Activated B cell treated with CpG ODN at 0.5 μM for 24 hours (primary cell): Measurements from ENCODE around the gene PLK3. TPM values are rescaled to one million over a fixed set of nuclear protein-coding genes. Genes with fewer than 3 reads are reported as not detected.

Experiments used
- ATAC-seq: fragments of 200-7000 bp; cut with Tn5 transposase; one replicate; pipeline ENCODE4 v1.10.0; 2021; ENCODE audit warnings: low read depth, mild to moderate bottlenecking, moderate library complexity
- CTCF ChIA-PET: fragments of 350-600 bp; sonication (Branson Sonifier 250); formaldehyde crosslinking; loops from one replicate; lab custom pipeline; 2021; ENCODE audit warnings: antibody characterized with exemption; lab: Charles Lee
- POLR2A ChIA-PET: fragments of 350-600 bp; sonication (Branson Sonifier 250); formaldehyde crosslinking; loops from one replicate; lab custom pipeline; 2021; ENCODE audit warnings: antibody characterized with exemption; lab: Charles Lee
- DNase-seq: peaks from one replicate; pipeline ENCODE4 v3.0.0; 2022
- H3K27ac Mint-ChIP-seq: one replicate; pipeline ENCODE4 v1.8.0; 2020; ENCODE audit warnings: mixed read lengths
- H3K27me3 Mint-ChIP-seq: one replicate; pipeline ENCODE4 v1.8.0; 2021; ENCODE audit warnings: mixed read lengths
- H3K36me3 Mint-ChIP-seq: one replicate; pipeline ENCODE4 v1.8.0; 2021; ENCODE audit warnings: low read depth, mixed read lengths
- H3K4me1 Mint-ChIP-seq: one replicate; pipeline ENCODE4 v1.8.0; 2021; ENCODE audit warnings: mixed read lengths
- H3K4me3 Mint-ChIP-seq: one replicate; pipeline ENCODE4 v1.8.0; 2020; ENCODE audit warnings: mild to moderate bottlenecking, mixed read lengths
- H3K9me3 Mint-ChIP-seq: one replicate; pipeline ENCODE4 v1.8.0; 2020; ENCODE audit warnings: mixed read lengths
- intact Hi-C: fragments of 100-400 bp; cut with micrococcal nuclease; formaldehyde crosslinking; loops from one replicate; pipeline ENCODE4 v1.15.1; 2024
- total RNA-seq: library from RNA; stranded (reverse); gene quantifications from 2 replicates; pipeline ENCODE4 v1.2.3, GENCODE V29; 2022
- TF ChIP-seq, protein P1 (sequence below): fragments of 200-600 bp; IDR thresholded peaks from one replicate; pipeline ENCODE4 v1.8.0; 2022; ENCODE audit warnings: antibody characterized with exemption, mild to moderate bottlenecking

Gene PLK3
- total RNA-seq, 1 donor from 2014 or later: 82.0 TPM

DNA sequence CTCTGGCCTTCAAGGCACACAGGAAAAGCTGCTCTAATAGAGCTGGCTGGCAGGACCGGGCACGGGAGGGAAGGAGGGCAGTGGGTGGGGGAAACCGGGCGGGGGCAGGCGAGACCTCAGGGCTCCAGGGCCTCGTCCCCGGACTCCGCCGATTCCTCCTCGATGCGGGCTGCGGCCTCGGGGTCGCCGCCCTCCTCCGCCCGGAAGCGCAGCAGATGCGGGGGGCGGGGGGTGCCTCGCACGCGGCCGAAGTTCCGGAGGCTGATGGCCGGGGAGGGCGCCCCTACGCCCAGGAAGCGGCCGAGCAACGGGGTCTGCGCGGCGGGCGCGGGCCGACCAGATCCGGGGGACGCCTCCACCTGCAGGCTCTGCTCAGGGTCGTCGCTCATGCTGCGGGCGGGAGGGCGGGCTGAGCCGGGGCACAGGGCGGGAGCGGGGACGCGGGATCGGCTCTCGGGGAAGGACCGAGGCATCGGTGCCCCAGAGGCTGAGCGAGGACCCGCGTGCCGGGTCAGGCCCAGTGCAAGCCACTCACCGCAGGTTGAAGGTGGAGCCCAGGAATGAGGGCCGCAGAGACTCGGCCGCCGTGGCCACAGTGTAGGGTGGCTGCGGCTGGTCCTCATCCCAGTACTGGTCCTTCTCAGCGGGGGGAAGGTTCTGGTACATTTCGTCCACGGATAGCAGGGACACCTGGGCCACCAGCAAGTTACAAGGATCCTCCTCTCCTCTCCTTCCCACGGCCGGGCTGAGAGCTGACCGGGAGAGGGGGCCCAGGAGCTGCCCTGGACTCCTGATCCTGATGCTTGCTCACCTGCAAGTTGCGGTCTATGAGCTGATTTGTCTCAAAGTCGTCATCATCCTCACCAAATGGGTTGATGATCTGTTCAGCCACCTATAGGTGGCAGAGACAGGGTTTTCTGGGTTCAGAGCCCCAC, 15.8 kb upstream of the PLK3 start:
- Mint-ChIP-seq H3K27ac (peak overlapping the region; percentile 86), H3K36me3 (peaks cover 29% of the 10 kb centered on the region), H3K27me3 (no peaks in the 10 kb centered on the region), H3K9me3 (no peaks in the 10 kb centered on the region), H3K4me3 (peak overlapping the region; percentile 75), H3K4me1 (peaks cover 38% of the 10 kb centered on the region)
- TF ChIP-seq, protein P1, sequence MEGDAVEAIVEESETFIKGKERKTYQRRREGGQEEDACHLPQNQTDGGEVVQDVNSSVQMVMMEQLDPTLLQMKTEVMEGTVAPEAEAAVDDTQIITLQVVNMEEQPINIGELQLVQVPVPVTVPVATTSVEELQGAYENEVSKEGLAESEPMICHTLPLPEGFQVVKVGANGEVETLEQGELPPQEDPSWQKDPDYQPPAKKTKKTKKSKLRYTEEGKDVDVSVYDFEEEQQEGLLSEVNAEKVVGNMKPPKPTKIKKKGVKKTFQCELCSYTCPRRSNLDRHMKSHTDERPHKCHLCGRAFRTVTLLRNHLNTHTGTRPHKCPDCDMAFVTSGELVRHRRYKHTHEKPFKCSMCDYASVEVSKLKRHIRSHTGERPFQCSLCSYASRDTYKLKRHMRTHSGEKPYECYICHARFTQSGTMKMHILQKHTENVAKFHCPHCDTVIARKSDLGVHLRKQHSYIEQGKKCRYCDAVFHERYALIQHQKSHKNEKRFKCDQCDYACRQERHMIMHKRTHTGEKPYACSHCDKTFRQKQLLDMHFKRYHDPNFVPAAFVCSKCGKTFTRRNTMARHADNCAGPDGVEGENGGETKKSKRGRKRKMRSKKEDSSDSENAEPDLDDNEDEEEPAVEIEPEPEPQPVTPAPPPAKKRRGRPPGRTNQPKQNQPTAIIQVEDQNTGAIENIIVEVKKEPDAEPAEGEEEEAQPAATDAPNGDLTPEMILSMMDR: no peak
- ChIA-PET CTCF (interaction anchor here (0.6 to 2.7 kb wide), 10 partner anchors 9 to 761 kb away, joined by 3 to 7 read pairs (median 4); partner anchors contain the start of genes RNU5D-1 and RPS8), POLR2A (interaction anchor here (0.5 to 9.4 kb wide), 20 partner anchors 9 to 775 kb away, joined by 3 to 113 read pairs (median 4); partner anchors contain the start of genes ARMH1, BTBD19, HECTD3 and PLK3)
- DNase-seq (peak; percentile 50), ATAC-seq (peak; percentile 22)
- intact Hi-C loops: loop anchor here (2.0 to 10.0 kb wide), 5 partner anchors 46 to 903 kb away; partner anchors contain the start of genes EIF2B3, GPBP1L1, KIF2C and RNU5D-1

DNA sequence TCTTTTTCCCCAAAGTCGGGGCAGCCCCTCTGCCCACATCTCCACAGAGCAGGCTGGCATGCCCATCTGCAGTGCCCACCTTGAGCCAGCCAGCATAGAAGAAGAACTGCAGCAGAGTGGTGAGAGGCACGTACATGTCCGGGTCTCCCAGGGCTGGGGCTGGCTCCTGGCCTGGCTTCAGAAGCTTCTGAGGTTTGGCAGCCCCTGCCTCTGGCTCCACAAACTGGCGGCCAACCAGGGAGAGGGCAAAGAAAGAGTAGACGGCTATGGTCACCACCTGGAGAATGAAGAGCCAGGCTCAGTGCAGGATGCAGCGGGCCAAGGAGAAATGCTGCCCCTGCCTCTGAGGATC, 15.2 kb upstream of the PLK3 start:
- H3K9me3 Mint-ChIP-seq: no peaks in the 10 kb centered on the region
- POLR2A ChIA-PET: interaction anchor here (0.7 to 9.4 kb wide), 11 partner anchors 8 to 518 kb away, joined by 3 to 113 read pairs (median 25); partner anchors contain the start of genes ARMH1, HECTD3, PLK3 and RNU5D-1
- intact Hi-C loops: loop anchor here (2.0 to 10.0 kb wide), 5 partner anchors 46 to 902 kb away; partner anchors contain the start of genes EIF2B3, GPBP1L1, KIF2C and RNU5D-1
- peaks cover 37% of the 10 kb centered on the region for H3K4me1 Mint-ChIP-seq
- peak overlapping the region; percentile 75 for H3K4me3 Mint-ChIP-seq
- ATAC-seq (no peak), DNase-seq (no peak)
- H3K27ac Mint-ChIP-seq: peak overlapping the region; percentile 86
- H3K36me3 Mint-ChIP-seq: peaks cover 22% of the 10 kb centered on the region
- TF ChIP-seq, protein P1: no peak
- CTCF ChIA-PET: interaction anchor here (0.7 to 3.6 kb wide), 12 partner anchors 8 to 515 kb away, joined by 3 to 13 read pairs (median 4); partner anchors contain the start of genes PLK3 and RNU5D-1
- no peaks in the 10 kb centered on the region for H3K27me3 Mint-ChIP-seq

DNA sequence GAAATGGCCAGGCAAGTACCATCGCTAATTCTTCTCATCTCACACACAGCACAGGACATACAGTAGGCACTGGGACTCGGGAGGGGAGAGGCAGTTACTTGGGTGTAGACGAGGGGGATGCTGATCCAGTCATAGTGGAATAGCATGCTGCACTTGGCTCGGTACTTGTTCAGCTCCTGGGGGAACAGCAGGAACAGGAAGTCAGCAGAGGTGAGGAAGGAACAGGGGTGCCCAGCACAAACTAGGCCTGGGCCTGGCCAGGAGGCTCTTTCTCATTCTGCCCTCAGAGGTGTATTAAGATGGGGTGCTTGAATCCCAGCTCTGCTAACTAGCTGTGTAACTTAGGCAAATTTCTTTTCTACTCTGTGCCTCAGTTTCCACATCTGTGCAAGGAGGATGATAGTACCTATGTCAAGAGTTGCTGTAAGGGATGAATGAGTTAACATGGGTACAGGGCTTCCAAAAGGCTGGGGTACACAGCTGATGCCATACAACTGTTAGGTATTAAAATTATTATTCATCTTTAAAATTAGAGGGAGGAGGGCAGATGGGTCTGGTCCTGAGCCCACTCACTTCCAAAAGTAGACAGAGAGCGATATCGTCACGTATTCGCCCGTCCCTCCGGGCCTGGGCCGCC, 14.6 kb upstream of the PLK3 start:
- POLR2A ChIA-PET: interaction anchor here (0.6 to 9.4 kb wide), 11 partner anchors 10 to 518 kb away, joined by 3 to 113 read pairs (median 25); partner anchors contain the start of genes ARMH1, EIF2B3, HECTD3 and PLK3
- CTCF ChIA-PET: interaction anchor here (0.7 to 3.6 kb wide), 8 partner anchors 14 to 515 kb away, joined by 3 to 13 read pairs (median 4); partner anchors contain the start of genes HECTD3, PLK3 and UROD
- DNase-seq: no peak
- peaks cover 32% of the 10 kb centered on the region for H3K4me1 Mint-ChIP-seq
- peak overlapping the region; percentile 75 for H3K4me3 Mint-ChIP-seq
- no peaks in the 10 kb centered on the region for H3K27me3 Mint-ChIP-seq
- intact Hi-C loops: loop anchor here (1.0 to 10.0 kb wide), 12 partner anchors 10 to 902 kb away; partner anchors contain the start of genes EIF2B3, GPBP1L1, KIF2C and PTCH2
- H3K27ac Mint-ChIP-seq: peak overlapping the region; percentile 86
- no peak for ATAC-seq
- H3K36me3 Mint-ChIP-seq: peaks cover 16% of the 10 kb centered on the region
- TF ChIP-seq, protein P1: no peak
- no peaks in the 10 kb centered on the region for H3K9me3 Mint-ChIP-seq

DNA sequence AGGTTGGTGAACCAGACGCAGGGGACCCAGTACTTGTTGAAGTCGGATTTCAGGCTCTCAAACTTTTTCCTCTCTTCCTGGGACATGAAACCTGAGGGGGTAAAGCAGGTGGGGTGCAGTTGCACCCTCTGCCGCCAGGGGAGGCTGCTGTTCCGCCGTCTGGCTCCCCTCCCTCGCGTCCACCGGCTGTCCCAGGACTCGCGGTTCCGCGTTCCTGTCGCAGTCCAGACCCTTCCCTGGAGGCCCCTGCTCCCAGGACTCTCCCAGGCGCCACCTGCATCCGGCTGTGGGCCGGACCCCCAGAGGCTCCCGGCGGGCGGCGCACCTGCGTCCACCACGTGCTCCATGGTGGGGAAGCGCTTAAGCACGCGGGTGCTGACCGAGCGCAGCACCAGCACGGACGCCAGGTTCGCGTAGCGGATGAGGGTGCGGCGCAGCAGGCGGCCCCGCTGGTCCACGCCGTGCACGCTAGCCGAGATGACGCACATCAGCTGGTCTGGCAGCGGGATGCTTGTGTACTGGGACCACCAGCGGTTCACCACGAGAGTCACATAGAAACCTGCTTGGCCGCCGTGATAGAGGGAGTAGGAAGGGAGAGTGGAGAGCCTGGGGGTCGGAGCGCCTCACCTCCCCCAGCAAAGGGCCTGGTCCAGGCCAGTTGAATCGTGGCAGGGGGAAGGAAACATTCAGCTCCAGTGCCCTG, 13.9 kb upstream of the PLK3 start:
- H3K27ac Mint-ChIP-seq: peak overlapping the region; percentile 86
- peaks cover 10% of the 10 kb centered on the region for H3K36me3 Mint-ChIP-seq
- ATAC-seq: peak; percentile 79
- intact Hi-C loops: loop anchor here (1.0 to 10.0 kb wide), 10 partner anchors 11 to 901 kb away; partner anchors contain the start of genes EIF2B3, GPBP1L1, PTCH2 and RPS8
- TF ChIP-seq, protein P1: peak; percentile 100
- H3K27me3 Mint-ChIP-seq: no peaks in the 10 kb centered on the region
- H3K4me1 Mint-ChIP-seq: peaks cover 32% of the 10 kb centered on the region
- H3K9me3 Mint-ChIP-seq: no peaks in the 10 kb centered on the region
- DNase-seq: peak; percentile 81
- CTCF ChIA-PET: interaction anchor here (0.7 to 3.6 kb wide), 8 partner anchors 14 to 514 kb away, joined by 3 to 13 read pairs (median 4); partner anchors contain the start of genes HECTD3, PLK3 and UROD
- H3K4me3 Mint-ChIP-seq: peak overlapping the region; percentile 75
- POLR2A ChIA-PET: interaction anchor here (0.6 to 9.4 kb wide), 14 partner anchors 11 to 517 kb away, joined by 3 to 113 read pairs (median 8); partner anchors contain the start of genes EIF2B3, HECTD3, PLK3 and RNU5D-1
